Peyer's patch (tissue), 4 donors: ENCODE measurements around the gene PPP2R5D. TPM values are rescaled to one million over a fixed set of nuclear protein-coding genes. Genes with fewer than 3 reads are reported as not detected.

Experiments used
- DNase-seq, 3 donors: peaks; one replicate each; pipeline ENCODE4 v3.0.0-alpha.2; 2017 to 2019
- H3K27ac ChIP-seq, 4 donors: fragments of 200-600 bp; sonication (generic); one replicate each; pipeline ENCODE4 v1.5.1; 2016 to 2019
- H3K27me3 ChIP-seq, 2 donors: fragments of 200-600 bp; sonication (generic); one replicate each; pipeline ENCODE4 v1.5.1; 2019
- H3K36me3 ChIP-seq, 3 donors: fragments of 200-600 bp; sonication (generic); one replicate each; pipeline ENCODE4 v1.5.1; 2016 to 2019
- H3K4me1 ChIP-seq, 4 donors: fragments of 200-600 bp; sonication (generic); one replicate each; pipeline ENCODE4 v1.5.1; 2016 to 2019
- H3K4me3 ChIP-seq, 4 donors: fragments of 200-600 bp; sonication (generic); 1 replicate in 3 of 4; 2 replicates in 1 of 4; pipeline ENCODE4 v1.5.1; 2016 to 2019; ENCODE audit warnings: mild to moderate bottlenecking in 1 of 4
- H3K9me3 ChIP-seq, 4 donors: fragments of 200-600 bp; sonication (generic); one replicate each; pipeline ENCODE4 v1.5.1; 2016 to 2019; ENCODE audit warnings: mild to moderate bottlenecking in 1 of 4
- POLR2A ChIP-seq, 2 donors: fragments of 450-650 bp; IDR thresholded peaks; one replicate each; pipeline ENCODE4 v1.5.1; 2017; ENCODE audit warnings: antibody characterized with exemption in 2 of 2, mild to moderate bottlenecking in 2 of 2, moderate library complexity in 2 of 2
- total RNA-seq, 4 donors: library from RNA; depleted of rRNA; stranded (reverse); fragments of >200 nt; gene quantifications; one replicate each; pipeline ENCODE4 v1.1.0, GENCODE V29; 2016
- TF ChIP-seq, protein P1 (sequence below), 6 experiments: fragments of 450-650 bp in 4 of 6; fragments of 200-600 bp in 2 of 6; sonication (generic) in 1 of 6; IDR thresholded peaks; one replicate each; pipeline ENCODE4 v1.5.1; 2017 to 2019; ENCODE audit warnings: antibody characterized with exemption in 6 of 6, mild to moderate bottlenecking in 3 of 6, moderate library complexity in 1 of 6

The PPP2R5D gene
- total RNA-seq: 100 to 1,000 TPM in 3 of 4 donors, 10 to 100 TPM in 1; 84.2 to 177 (median 152) TPM

DNA sequence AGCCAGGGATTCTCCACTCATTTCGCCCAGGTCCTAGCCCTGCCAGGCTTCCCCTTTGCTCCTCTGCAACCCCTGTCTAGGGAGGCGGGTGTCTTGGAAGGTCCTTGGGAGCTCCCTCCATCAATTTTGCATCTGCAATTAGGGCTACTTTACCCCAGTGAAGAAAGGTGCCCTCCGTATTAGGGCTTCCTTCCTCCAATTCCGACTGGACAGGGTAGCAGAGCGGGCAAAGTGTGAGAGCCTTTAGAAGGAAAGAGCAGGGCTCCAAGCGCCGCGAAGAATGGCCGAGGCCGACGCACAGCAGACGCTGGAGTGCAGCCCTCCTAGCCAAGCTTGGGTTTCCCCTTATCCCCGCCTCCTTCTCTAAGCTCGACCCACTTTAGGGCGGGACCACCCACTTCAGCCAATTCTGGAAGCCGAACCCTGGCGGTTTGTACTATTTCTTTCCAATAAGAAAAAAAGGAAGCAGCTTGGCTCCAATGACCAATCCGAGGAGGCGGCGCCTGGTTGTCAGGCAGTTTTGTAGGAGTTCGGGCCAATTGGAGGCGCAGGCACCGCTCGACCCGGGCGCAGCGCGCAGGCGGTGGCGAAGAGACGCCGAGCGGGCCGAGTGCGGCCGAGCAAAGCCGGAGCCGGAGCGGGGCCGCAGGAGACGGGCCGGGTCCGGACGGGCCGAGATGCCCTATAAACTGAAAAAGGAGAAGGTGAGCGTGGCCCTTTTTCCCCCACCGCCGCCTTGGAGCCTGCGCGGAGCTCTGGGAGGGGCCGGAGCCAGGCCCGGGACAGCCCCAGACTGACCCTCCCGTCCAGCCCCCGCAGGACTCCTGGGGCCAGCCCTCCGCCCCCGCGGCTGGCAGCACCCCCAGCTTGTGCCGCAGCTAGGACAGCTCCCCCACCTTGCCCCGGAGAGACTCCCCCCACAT, at the start of gene PPP2R5D:
Gene PPP2R5D (plus strand): TSS at position 570 of the 923 bp plus-strand sequence. CDS start 108 bp downstream, at position 678.
- TF ChIP-seq, protein P1, sequence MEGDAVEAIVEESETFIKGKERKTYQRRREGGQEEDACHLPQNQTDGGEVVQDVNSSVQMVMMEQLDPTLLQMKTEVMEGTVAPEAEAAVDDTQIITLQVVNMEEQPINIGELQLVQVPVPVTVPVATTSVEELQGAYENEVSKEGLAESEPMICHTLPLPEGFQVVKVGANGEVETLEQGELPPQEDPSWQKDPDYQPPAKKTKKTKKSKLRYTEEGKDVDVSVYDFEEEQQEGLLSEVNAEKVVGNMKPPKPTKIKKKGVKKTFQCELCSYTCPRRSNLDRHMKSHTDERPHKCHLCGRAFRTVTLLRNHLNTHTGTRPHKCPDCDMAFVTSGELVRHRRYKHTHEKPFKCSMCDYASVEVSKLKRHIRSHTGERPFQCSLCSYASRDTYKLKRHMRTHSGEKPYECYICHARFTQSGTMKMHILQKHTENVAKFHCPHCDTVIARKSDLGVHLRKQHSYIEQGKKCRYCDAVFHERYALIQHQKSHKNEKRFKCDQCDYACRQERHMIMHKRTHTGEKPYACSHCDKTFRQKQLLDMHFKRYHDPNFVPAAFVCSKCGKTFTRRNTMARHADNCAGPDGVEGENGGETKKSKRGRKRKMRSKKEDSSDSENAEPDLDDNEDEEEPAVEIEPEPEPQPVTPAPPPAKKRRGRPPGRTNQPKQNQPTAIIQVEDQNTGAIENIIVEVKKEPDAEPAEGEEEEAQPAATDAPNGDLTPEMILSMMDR (IDR thresholded peaks at IDR 0.05): peak in 3 of 6 experiments; percentile 24 to 40 (median 33)
- peak; percentile 61 to 93 for TF ChIP-seq POLR2A (IDR thresholded peaks at IDR 0.05)
- Histone ChIP-seq H3K36me3 (peaks cover 0 to 5% (median 0%) of the 10 kb centered on the region in 3 donors), H3K4me1 (peaks cover 0 to 53% (median 8%) of the 10 kb centered on the region in 4 donors)

DNA sequence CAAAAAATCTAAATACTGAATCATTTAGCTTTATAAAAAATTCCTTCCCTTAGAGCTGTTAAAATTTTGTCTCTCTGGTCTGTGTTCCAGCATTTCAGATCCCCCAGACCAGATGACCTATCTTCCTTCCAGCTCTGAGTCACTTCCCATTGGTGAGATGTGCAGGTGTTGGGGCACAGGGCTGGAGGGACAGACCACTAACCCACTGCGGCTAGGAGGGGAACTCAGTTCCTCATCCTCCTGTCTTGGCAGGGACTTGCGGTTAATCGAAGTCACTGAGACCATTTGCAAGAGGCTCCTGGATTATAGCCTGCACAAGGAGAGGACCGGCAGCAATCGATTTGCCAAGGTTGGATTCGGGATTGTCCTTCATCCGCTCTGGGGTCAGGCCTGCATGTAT, 49.0 kb upstream of the PPP2R5D start:
- Histone ChIP-seq H3K4me3 (no peak overlapping the region), H3K4me1 (peaks cover 0 to 31% (median 10%) of the 10 kb centered on the region in 4 donors), H3K27me3 (no peaks in the 10 kb centered on the region), H3K9me3 (no peaks in the 10 kb centered on the region), H3K36me3 (peaks cover 0 to 62% (median 0%) of the 10 kb centered on the region in 3 donors), H3K27ac (peak overlapping the region in 1 of 4 donors; percentile 21)
- DNase-seq: peak in 1 of 3 donors; percentile 50
- TF ChIP-seq POLR2A (IDR thresholded peaks at IDR 0.05): no peak
- TF ChIP-seq, protein P1 (IDR thresholded peaks at IDR 0.05): no peak

More for the DNA sequence above, at the start of gene PPP2R5D:
- Histone ChIP-seq H3K4me3 (peak within 1 kb of the TSS; percentile 75 to 98 (median 90)), H3K27me3 (no peaks in the 10 kb centered on the region), H3K9me3 (no peaks in the 10 kb centered on the region), H3K27ac (peak within 1 kb of the TSS; percentile 82 to 90 (median 86))
- peak; percentile 97 to 99 (median 98) for DNase-seq

DNA sequence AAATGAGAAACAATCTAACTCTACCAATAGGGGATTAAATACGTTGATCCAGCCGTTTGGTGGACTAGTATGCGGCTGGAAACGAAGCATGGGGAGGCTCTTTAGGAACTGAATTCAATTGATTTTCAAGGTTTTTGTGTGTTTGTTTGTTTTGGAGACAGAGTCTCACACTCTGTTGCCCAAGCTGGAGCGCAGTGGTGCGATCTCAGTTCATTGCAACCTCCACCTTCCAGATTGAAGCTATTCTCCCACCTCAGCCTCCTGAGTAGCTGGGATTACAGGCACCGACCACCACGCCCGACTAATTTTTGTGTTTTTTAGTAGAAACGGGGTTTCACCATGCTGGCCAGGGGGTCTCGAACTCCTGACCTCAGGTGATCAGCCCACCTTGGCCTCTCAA, 48.0 kb upstream of the PPP2R5D start:
- H3K27ac ChIP-seq: no peak overlapping the region
- TF ChIP-seq POLR2A (IDR thresholded peaks at IDR 0.05): no peak
- TF ChIP-seq, protein P1 (IDR thresholded peaks at IDR 0.05): no peak
- peaks cover 0 to 62% (median 0%) of the 10 kb centered on the region in 3 donors for H3K36me3 ChIP-seq

DNA sequence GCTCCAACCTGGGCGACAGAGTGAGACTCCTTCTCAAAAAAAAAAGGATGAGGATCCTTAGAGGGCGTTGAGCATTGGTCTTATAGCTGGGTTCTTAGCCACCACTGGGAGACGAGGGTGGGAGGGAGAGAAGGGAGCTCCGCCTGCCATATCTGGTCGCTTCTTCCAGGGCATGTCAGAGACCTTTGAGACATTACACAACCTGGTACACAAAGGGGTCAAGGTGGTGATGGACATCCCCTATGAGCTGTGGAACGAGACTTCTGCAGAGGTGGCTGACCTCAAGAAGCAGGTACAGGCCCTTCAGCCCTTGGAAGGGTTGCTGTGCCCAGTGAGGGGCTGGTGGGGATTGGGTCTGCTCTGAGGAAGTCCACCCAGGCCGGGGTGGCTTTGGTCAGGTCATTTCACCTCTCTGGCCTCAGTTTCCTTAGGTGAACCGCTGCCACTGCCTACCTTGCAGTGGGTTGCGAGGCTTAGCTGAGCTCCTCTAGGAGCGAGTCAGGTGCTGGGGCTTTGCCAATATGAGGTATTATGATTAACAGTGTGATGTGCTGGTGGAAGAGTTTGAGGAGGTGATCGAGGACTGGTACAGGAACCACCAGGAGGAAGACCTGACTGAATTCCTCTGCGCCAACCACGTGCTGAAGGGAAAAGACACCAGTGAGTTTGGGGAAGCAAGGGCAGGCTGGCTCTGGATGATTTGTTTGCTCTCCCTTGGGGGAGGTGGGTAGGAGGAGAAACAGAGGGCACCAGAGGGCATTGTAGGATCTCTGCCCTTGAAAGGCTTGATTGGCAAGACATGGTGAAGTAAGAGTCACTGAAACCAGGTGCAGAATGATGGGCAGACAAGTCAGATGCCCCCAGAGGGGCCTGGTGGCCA, 46.6 kb upstream of the PPP2R5D start:
- H3K9me3 ChIP-seq: no peaks in the 10 kb centered on the region
- no peak for TF ChIP-seq POLR2A (IDR thresholded peaks at IDR 0.05)
- TF ChIP-seq, protein P1 (IDR thresholded peaks at IDR 0.05): no peak
- H3K27ac ChIP-seq: no peak overlapping the region
- peaks cover 0 to 7% (median 5%) of the 10 kb centered on the region in 4 donors for H3K4me1 ChIP-seq
- H3K36me3 ChIP-seq: peaks cover 0 to 55% (median 0%) of the 10 kb centered on the region in 3 donors
- no peaks in the 10 kb centered on the region for H3K27me3 ChIP-seq
- DNase-seq: no peak
- H3K4me3 ChIP-seq: no peak overlapping the region

More for the DNA sequence above, 48.0 kb upstream of the PPP2R5D start:
- DNase-seq: no peak
- H3K4me1 ChIP-seq: peaks cover 0 to 20% (median 9%) of the 10 kb centered on the region in 4 donors
- no peak overlapping the region for H3K4me3 ChIP-seq
- no peaks in the 10 kb centered on the region for H3K9me3 ChIP-seq
- H3K27me3 ChIP-seq: no peaks in the 10 kb centered on the region

DNA sequence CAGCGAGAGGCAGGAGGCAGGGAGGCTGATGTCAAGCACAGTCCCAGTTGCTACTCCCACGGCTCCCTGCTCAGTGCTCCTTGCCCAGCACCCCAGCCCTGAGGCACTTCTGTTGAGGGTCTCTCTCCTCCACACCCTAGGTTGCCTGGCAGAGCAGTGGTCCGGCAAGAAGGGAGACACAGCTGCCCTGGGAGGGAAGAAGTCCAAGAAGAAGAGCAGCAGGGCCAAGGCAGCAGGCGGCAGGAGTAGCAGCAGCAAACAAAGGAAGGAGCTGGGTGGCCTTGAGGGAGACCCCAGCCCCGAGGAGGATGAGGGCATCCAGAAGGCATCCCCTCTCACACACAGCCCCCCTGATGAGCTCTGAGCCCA, 46.0 kb upstream of the PPP2R5D start:
- TF ChIP-seq, protein P1 (IDR thresholded peaks at IDR 0.05): no peak
- no peak for TF ChIP-seq POLR2A (IDR thresholded peaks at IDR 0.05)
- Histone ChIP-seq H3K36me3 (peaks cover 0 to 55% (median 0%) of the 10 kb centered on the region in 3 donors), H3K27ac (peak overlapping the region in 1 of 4 donors; percentile 84), H3K27me3 (no peaks in the 10 kb centered on the region), H3K9me3 (no peaks in the 10 kb centered on the region), H3K4me3 (peak overlapping the region in 2 of 4 donors; percentile 11 to 26), H3K4me1 (peaks cover 0 to 4% (median 1%) of the 10 kb centered on the region in 4 donors)
- DNase-seq: no peak
